HCT116 (cell line): ENCODE data around the gene PCDHGC4. TPM values are rescaled to one million over a fixed set of nuclear protein-coding genes. Genes with fewer than 3 reads are reported as not detected.

Experiments
- ATAC-seq: fragments of 200-7000 bp; cut with Tn5 transposase; 2 replicates; pipeline ENCODE4 v1.9.1; 2020; ENCODE audit warnings: mild to moderate bottlenecking, moderate library complexity
- BruUV-seq: library from RNA; stranded (reverse); fragments of 400-500 nt; replicated peaks from 2 replicates; lab custom pipeline; 2021; lab: Mats Ljungman, UMichigan
- CTCF ChIA-PET: fragments of 300-600 bp; sonication (Branson Sonifier 250); formaldehyde crosslinking; loops from one replicate; lab custom pipeline; 2021; ENCODE audit warnings: antibody characterized with exemption; lab: Charles Lee
- POLR2A ChIA-PET: fragments of 300-600, 350-600 bp; sonication (Branson Sonifier 250); formaldehyde crosslinking; loops from one replicate; lab custom pipeline; 2021; ENCODE audit warnings: antibody characterized with exemption; lab: Charles Lee
- RAD21 ChIA-PET, 2 experiments: fragments of 300-600 bp; sonication (Branson Sonifier 250); formaldehyde crosslinking; loops; one replicate each; lab custom pipeline; 2023; ENCODE audit warnings: low total read pairs in 2 of 2; ENCODE audit not compliant: uncharacterized antibody in 2 of 2, unreplicated experiment in 2 of 2, low non-redundant PET in 1 of 2; lab: Charles Lee
- DNase-seq: peaks from one replicate; pipeline ENCODE4 v3.0.0-alpha.2; 2010; ENCODE audit warnings: low read depth, low spot score
- H2AFZ ChIP-seq: fragments of 200-600 bp; shearing (Covaris generic), sonication (generic); 2 replicates; pipeline ENCODE4 v1.6.1; 2017; ENCODE audit warnings: low read depth, mixed run types, mixed read lengths, antibody characterized with exemption, low read length; ENCODE audit not compliant: poor library complexity, severe bottlenecking
- H3K27ac ChIP-seq: 2 replicates; pipeline ENCODE4 v1.5.1; 2012; ENCODE audit warnings: low read depth, low read length
- H3K27me3 ChIP-seq: fragments of 200-600 bp; sonication (generic); 2 replicates; pipeline ENCODE4 v1.6.1; 2016; ENCODE audit warnings: mixed run types, low read length, mixed read lengths; ENCODE audit not compliant: insufficient read depth
- H3K36me3 ChIP-seq, 2 experiments: fragments of 200-500 bp in 1 of 2; fragments of 200-600 bp in 1 of 2; sonication (Bioruptor generic) in 1 of 2; sonication (generic) in 1 of 2; 2 replicates each; pipeline versions ENCODE4 v1.5.1 to v1.6.1; 2014 to 2016; ENCODE audit warnings: low read length in 2 of 2, inconsistent platforms in 1 of 2, mixed read lengths in 1 of 2, mixed run types in 1 of 2; ENCODE audit not compliant: insufficient read depth in 2 of 2, control insufficient read depth in 1 of 2
- H3K4me1 ChIP-seq, 2 experiments: fragments of 200-600 bp in 1 of 2; sonication (generic) in 1 of 2; 2 replicates each; pipeline versions ENCODE4 v1.5.1 to v1.6.1; 2012 to 2017; ENCODE audit warnings: low read length in 2 of 2, inconsistent platforms in 1 of 2, mild to moderate bottlenecking in 1 of 2, mixed read lengths in 1 of 2, mixed run types in 1 of 2, moderate library complexity in 1 of 2; ENCODE audit not compliant: insufficient read depth in 2 of 2, control insufficient read depth in 1 of 2
- H3K4me2 ChIP-seq: fragments of 200-600 bp; sonication (generic); 2 replicates; pipeline ENCODE4 v1.6.1; 2017; ENCODE audit warnings: mixed run types, low read length, mixed read lengths
- H3K4me3 ChIP-seq, 2 experiments: fragments of 200-600 bp in 1 of 2; sonication (generic) in 1 of 2; replicated peaks in 1 of 2; 2 replicates each; pipeline ENCODE4 v1.5.1; 2011 to 2016; ENCODE audit warnings: low read length in 2 of 2, control low read depth in 1 of 2, low read depth in 1 of 2, mild to moderate bottlenecking in 1 of 2, mixed read lengths in 1 of 2, mixed run types in 1 of 2
- H3K79me2 ChIP-seq: fragments of 200-600 bp; sonication (generic); 2 replicates; pipeline ENCODE4 v1.6.1; 2017; ENCODE audit warnings: mild to moderate bottlenecking, mixed run types, low read length, moderate library complexity, mixed read lengths; ENCODE audit not compliant: insufficient read depth
- H3K9ac ChIP-seq: fragments of 200-600 bp; sonication (generic); 2 replicates; pipeline ENCODE4 v1.6.1; 2016; ENCODE audit warnings: low read length, mixed read lengths
- H3K9me2 ChIP-seq: fragments of 200-600 bp; sonication (generic), shearing (Covaris generic); 2 replicates; pipeline ENCODE4 v1.6.1; 2017; ENCODE audit warnings: mixed run types, mild to moderate bottlenecking, moderate library complexity; ENCODE audit not compliant: insufficient read depth
- H3K9me3 ChIP-seq, 2 experiments: fragments of 200-500 bp in 1 of 2; fragments of 200-600 bp in 1 of 2; sonication (Bioruptor generic) in 1 of 2; sonication (generic) in 1 of 2; 2 replicates each; pipeline ENCODE4 v1.6.1; 2014 to 2017; ENCODE audit warnings: low read length in 2 of 2, mixed read lengths in 2 of 2, inconsistent platforms in 1 of 2, low read depth in 1 of 2, mild to moderate bottlenecking in 1 of 2, mixed run types in 1 of 2, moderate library complexity in 1 of 2; ENCODE audit not compliant: control insufficient read depth in 1 of 2, insufficient read depth in 1 of 2
- H4K20me1 ChIP-seq: fragments of 200-600 bp; sonication (generic), shearing (Covaris generic); 2 replicates; pipeline ENCODE4 v1.6.1; 2017; ENCODE audit warnings: mixed run types, mild to moderate bottlenecking, moderate library complexity; ENCODE audit not compliant: insufficient read depth
- CEBPB ChIP-seq: IDR thresholded peaks from 2 replicates; pipeline ENCODE4 v1.6.1; 2012; ENCODE audit warnings: low read depth
- EGR1 ChIP-seq: IDR thresholded peaks from 2 replicates; pipeline ENCODE4 v1.6.1; 2012; ENCODE audit warnings: low read depth
- EZH2 ChIP-seq: fragments of 200-600 bp; sonication (generic); IDR thresholded peaks from 2 replicates; pipeline ENCODE4 v1.6.1; 2017; ENCODE audit warnings: antibody characterized with exemption, mixed run types
- EZH2phosphoT487 ChIP-seq: fragments of 200-600 bp; IDR thresholded peaks from 2 replicates; pipeline ENCODE4 v1.6.1; 2018; ENCODE audit warnings: antibody characterized with exemption, borderline replicate concordance
- FOSL1 ChIP-seq: IDR thresholded peaks from 2 replicates; pipeline ENCODE4 v1.6.1; 2012; ENCODE audit warnings: low read depth
- POLR2A ChIP-seq: IDR thresholded peaks from 2 replicates; pipeline ENCODE4 v1.7.0; 2011; ENCODE audit warnings: borderline replicate concordance; ENCODE audit not compliant: insufficient read depth, insufficient read length; ENCODE audit errors: extremely low read depth
- POLR2AphosphoS5 ChIP-seq: IDR thresholded peaks from 2 replicates; pipeline ENCODE4 v1.6.1; 2011; ENCODE audit warnings: mild to moderate bottlenecking, low read depth, low read length, moderate library complexity
- SP1 ChIP-seq: IDR thresholded peaks from 2 replicates; pipeline ENCODE4 v1.6.1; 2012; ENCODE audit warnings: low read depth
- SRF ChIP-seq: IDR thresholded peaks from 2 replicates; pipeline ENCODE4 v1.6.1; 2012; ENCODE audit warnings: low read depth
- TCF7L2 ChIP-seq: IDR thresholded peaks from 2 replicates; pipeline ENCODE4 v1.7.0; 2011; ENCODE audit warnings: borderline replicate concordance, inconsistent platforms; ENCODE audit not compliant: insufficient read depth, insufficient read length; ENCODE audit errors: extremely low read depth
- YY1 ChIP-seq: IDR thresholded peaks from 2 replicates; pipeline ENCODE4 v1.6.1; 2011; ENCODE audit warnings: low read length, low read depth, moderate library complexity, mild to moderate bottlenecking; ENCODE audit not compliant: insufficient replicate concordance; ENCODE audit errors: extremely low read depth
- ZNF274 ChIP-seq: fragments of 200-500 bp; sonication (Bioruptor generic); IDR thresholded peaks from 2 replicates; pipeline ENCODE4 v1.6.1; 2014; ENCODE audit warnings: mild to moderate bottlenecking, low read depth, low read length, inconsistent platforms
- intact Hi-C: fragments of 100-400 bp; cut with micrococcal nuclease; formaldehyde crosslinking; loops from 2 replicates; pipeline ENCODE4 v1.10.0; 2022
- total RNA-seq: library from RNA; stranded (reverse); gene quantifications from one replicate; pipeline ENCODE4 v1.2.1, GENCODE V29; 2021; ENCODE audit not compliant: unreplicated experiment
- TF ChIP-seq, protein P1 (sequence below): IDR thresholded peaks from 2 replicates; pipeline ENCODE4 v1.6.1; 2012
- TF ChIP-seq, protein P2 (sequence below): IDR thresholded peaks from 2 replicates; pipeline ENCODE4 v1.6.1; 2012
- TF ChIP-seq, protein P3 (sequence below), 3 experiments: fragments of 200-600 bp in 1 of 3; sonication (generic) in 1 of 3; IDR thresholded peaks in 2 of 3; conservative IDR thresholded peaks in 1 of 3; 2 replicates each; pipeline ENCODE4 v1.5.1; 2012 to 2017; ENCODE audit warnings: low read depth in 2 of 3, low read length in 2 of 3, antibody characterized with exemption in 1 of 3, borderline replicate concordance in 1 of 3, control low read depth in 1 of 3, mild to moderate bottlenecking in 1 of 3, mixed read lengths in 1 of 3, mixed run types in 1 of 3, moderate library complexity in 1 of 3; ENCODE audit not compliant: insufficient read depth in 1 of 3
- TF ChIP-seq, protein P4 (sequence below): IDR thresholded peaks from 2 replicates; pipeline ENCODE4 v1.6.1; 2011; ENCODE audit warnings: mild to moderate bottlenecking, low read length, moderate library complexity; ENCODE audit not compliant: insufficient replicate concordance; ENCODE audit errors: extremely low read depth

The PCDHGC4 gene
- total RNA-seq, 1 experiment from 2014 or later, result 0.05 TPM

DNA sequence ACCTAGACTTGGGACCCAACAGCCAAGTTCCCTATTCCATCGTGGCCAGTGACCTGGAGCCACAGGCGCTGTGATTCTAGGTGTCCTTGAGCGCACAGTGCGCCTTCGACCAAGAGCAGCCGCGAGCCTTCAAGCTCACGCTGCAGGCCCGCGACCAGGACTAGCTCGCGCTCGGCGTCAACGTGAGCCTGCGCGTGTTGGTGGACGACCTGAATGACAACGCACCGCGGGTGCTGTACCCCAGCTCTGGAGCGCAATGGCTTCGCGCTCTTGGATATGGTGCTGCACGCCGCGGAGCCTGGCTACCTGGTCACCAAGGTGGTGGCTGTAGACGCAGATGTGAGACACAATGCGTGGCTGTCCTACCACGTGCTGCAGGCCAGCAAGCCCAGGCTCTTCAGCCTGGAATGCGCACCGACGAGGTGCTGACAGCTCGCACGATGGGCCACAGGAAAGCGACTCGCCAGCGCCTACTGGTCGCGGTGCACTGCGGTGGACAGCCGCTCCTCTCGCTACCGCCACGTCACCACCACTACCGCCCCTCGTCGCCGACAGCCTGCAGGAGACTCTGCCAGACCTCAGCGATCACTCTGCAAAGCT lies 43.2 kb upstream of the PCDHGC4 start:
- H3K4me2 ChIP-seq, result no peak overlapping the region
- TF ChIP-seq, protein P1, sequence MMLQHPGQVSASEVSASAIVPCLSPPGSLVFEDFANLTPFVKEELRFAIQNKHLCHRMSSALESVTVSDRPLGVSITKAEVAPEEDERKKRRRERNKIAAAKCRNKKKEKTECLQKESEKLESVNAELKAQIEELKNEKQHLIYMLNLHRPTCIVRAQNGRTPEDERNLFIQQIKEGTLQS, result no peak
- no peak for TF ChIP-seq EGR1
- no peak for TF ChIP-seq POLR2A
- TF ChIP-seq POLR2AphosphoS5, result no peak
- TF ChIP-seq SP1, result no peak
- no peak for TF ChIP-seq EZH2phosphoT487
- TF ChIP-seq TCF7L2, result no peak
- TF ChIP-seq CEBPB, result no peak
- no peak for TF ChIP-seq YY1
- TF ChIP-seq, protein P2, sequence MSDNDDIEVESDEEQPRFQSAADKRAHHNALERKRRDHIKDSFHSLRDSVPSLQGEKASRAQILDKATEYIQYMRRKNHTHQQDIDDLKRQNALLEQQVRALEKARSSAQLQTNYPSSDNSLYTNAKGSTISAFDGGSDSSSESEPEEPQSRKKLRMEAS, result no peak
- TF ChIP-seq, protein P3, sequence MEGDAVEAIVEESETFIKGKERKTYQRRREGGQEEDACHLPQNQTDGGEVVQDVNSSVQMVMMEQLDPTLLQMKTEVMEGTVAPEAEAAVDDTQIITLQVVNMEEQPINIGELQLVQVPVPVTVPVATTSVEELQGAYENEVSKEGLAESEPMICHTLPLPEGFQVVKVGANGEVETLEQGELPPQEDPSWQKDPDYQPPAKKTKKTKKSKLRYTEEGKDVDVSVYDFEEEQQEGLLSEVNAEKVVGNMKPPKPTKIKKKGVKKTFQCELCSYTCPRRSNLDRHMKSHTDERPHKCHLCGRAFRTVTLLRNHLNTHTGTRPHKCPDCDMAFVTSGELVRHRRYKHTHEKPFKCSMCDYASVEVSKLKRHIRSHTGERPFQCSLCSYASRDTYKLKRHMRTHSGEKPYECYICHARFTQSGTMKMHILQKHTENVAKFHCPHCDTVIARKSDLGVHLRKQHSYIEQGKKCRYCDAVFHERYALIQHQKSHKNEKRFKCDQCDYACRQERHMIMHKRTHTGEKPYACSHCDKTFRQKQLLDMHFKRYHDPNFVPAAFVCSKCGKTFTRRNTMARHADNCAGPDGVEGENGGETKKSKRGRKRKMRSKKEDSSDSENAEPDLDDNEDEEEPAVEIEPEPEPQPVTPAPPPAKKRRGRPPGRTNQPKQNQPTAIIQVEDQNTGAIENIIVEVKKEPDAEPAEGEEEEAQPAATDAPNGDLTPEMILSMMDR (IDR thresholded peaks at IDR 0.05 in 2 of 3, conservative IDR thresholded peaks at IDR 0.05 in 1 of 3; ENCODE audit: borderline replicate concordance in 1 of 3, insufficient read depth in 1 of 3, low read depth in 2 of 3, low read length in 2 of 3), result no peak
- no peak for TF ChIP-seq FOSL1
- TF ChIP-seq ZNF274, result no peak
- TF ChIP-seq EZH2, result no peak
- TF ChIP-seq, protein P4, sequence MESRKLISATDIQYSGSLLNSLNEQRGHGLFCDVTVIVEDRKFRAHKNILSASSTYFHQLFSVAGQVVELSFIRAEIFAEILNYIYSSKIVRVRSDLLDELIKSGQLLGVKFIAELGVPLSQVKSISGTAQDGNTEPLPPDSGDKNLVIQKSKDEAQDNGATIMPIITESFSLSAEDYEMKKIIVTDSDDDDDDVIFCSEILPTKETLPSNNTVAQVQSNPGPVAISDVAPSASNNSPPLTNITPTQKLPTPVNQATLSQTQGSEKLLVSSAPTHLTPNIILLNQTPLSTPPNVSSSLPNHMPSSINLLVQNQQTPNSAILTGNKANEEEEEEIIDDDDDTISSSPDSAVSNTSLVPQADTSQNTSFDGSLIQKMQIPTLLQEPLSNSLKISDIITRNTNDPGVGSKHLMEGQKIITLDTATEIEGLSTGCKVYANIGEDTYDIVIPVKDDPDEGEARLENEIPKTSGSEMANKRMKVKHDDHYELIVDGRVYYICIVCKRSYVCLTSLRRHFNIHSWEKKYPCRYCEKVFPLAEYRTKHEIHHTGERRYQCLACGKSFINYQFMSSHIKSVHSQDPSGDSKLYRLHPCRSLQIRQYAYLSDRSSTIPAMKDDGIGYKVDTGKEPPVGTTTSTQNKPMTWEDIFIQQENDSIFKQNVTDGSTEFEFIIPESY, result no peak
- TF ChIP-seq SRF, result no peak
- intact Hi-C loops, result no loop called here
- no peaks in the 10 kb centered on the region for H3K4me1 ChIP-seq
- H2AFZ ChIP-seq, result no peak overlapping the region
- no peaks in the 10 kb centered on the region for H4K20me1 ChIP-seq
- H3K27ac ChIP-seq, result no peak overlapping the region
- DNase-seq, result no peak
- no peaks in the 10 kb centered on the region for H3K9me3 ChIP-seq
- no peak overlapping the region for H3K9ac ChIP-seq
- H3K79me2 ChIP-seq, result no peaks in the 10 kb centered on the region
- ChIA-PET POLR2A (no interaction called here), RAD21 (no interaction called here), CTCF (no interaction called here)
- no peaks in the 10 kb centered on the region; the same call in 1 of the 2 replicates for H3K9me2 ChIP-seq
- no peak for ATAC-seq
- BruUV-seq, result no TSS peak
- no peak overlapping the region for H3K4me3 ChIP-seq
- no peaks in the 10 kb centered on the region for H3K27me3 ChIP-seq
- no peaks in the 10 kb centered on the region for H3K36me3 ChIP-seq
